Heart left ventricle (tissue), 16 donors: ENCODE results near the gene NETO2. TPM values are rescaled to one million over a fixed set of nuclear protein-coding genes. Genes with fewer than 3 reads are reported as not detected.

ENCODE experiments used
- ATAC-seq, 4 donors: fragments of 200-7000 bp; cut with Tn5 transposase; one replicate each; pipeline ENCODE4 v1.9.1; 2020 to 2022; ENCODE audit warnings: moderate library complexity in 4 of 4, mild to moderate bottlenecking in 3 of 4, moderate number of reproducible peaks in 1 of 4
- DNase-seq, 5 donors: peaks; one replicate each; pipeline ENCODE4 v3.0.0-alpha.2; 2020
- H3K27ac ChIP-seq, 12 donors: fragments of 200-600 bp; sonication (generic) in 4 of 12; one replicate each; pipeline versions ENCODE4 v1.5.0 to v1.8.0; 2016 to 2022; ENCODE audit warnings: mild to moderate bottlenecking in 2 of 12
- H3K27me3 ChIP-seq, 9 donors: fragments of 200-600 bp; sonication (generic) in 2 of 9; one replicate each; pipeline versions ENCODE4 v1.5.1 to v1.8.0; 2016 to 2022; ENCODE audit warnings: mild to moderate bottlenecking in 3 of 9
- H3K36me3 ChIP-seq, 9 donors: fragments of 200-600 bp; sonication (generic) in 2 of 9; one replicate each; pipeline versions ENCODE4 v1.5.0 to v1.8.0; 2018 to 2022; ENCODE audit warnings: mild to moderate bottlenecking in 2 of 9
- H3K4me1 ChIP-seq, 12 donors: fragments of 200-600 bp; sonication (generic) in 4 of 12; one replicate each; pipeline versions ENCODE4 v1.5.0 to v1.8.0; 2016 to 2022; ENCODE audit warnings: mild to moderate bottlenecking in 3 of 12
- H3K4me3 ChIP-seq, 12 donors: fragments of 200-600 bp; sonication (generic) in 4 of 12; one replicate each; pipeline versions ENCODE4 v1.5.0 to v1.8.0; 2017 to 2022; ENCODE audit warnings: mild to moderate bottlenecking in 9 of 12, moderate library complexity in 4 of 12
- H3K9me3 ChIP-seq, 12 donors: fragments of 200-600 bp; sonication (generic) in 4 of 12; one replicate each; pipeline versions ENCODE4 v1.5.0 to v1.8.0; 2016 to 2022; ENCODE audit warnings: mild to moderate bottlenecking in 1 of 12
- POLR2A ChIP-seq, 2 donors: fragments of 450-650 bp; IDR thresholded peaks; one replicate each; pipeline ENCODE4 v1.6.1; 2017; ENCODE audit warnings: antibody characterized with exemption in 2 of 2, mild to moderate bottlenecking in 2 of 2, moderate library complexity in 2 of 2
- WGBS, 4 donors: extraction: QIAGEN DNeasy Blood & Tissue Kit in 2 of 4; methylation state at CpG; one replicate each; pipeline versions ENCODE4 v1.1.5 to v1.1.7; 2013 to 2018; 5-methylcytosine and 5-hydroxymethylcytosine counted together
- intact Hi-C, 10 donors: fragments of 100-400 bp; cut with DNase I; formaldehyde crosslinking; loops; one replicate each; pipeline versions ENCODE4 v1.11.1 to v1.14.2; 2022
- polyA plus RNA-seq, 2 donors: library from polyadenylated mRNA; stranded (reverse); fragments of 200-250 nt; gene quantifications; one replicate each; pipeline ENCODE4 v1.2.3, GENCODE V29; 2013
- total RNA-seq, 9 donors: library from RNA; depleted of rRNA in 2 of 9; stranded (reverse); fragments of >200 nt in 2 of 9; fragmentation: NEBNext Ultra II Directional in 3 of 9; extraction: Animal tissue kit (Norgen Biotek cat#: 25700) in 3 of 9; gene quantifications; one replicate each; pipeline versions ENCODE4 v1.1.0 to v1.2.4, GENCODE V29; 2016 to 2023
- TF ChIP-seq, protein P1 (sequence below), 12 donors: fragments of 200-600 bp; sonication (generic) in 4 of 12; IDR thresholded peaks; one replicate each; pipeline versions ENCODE4 v1.5.0 to v1.8.0; 2018 to 2022; ENCODE audit warnings: antibody characterized with exemption in 12 of 12, mild to moderate bottlenecking in 5 of 12
- donor health status: ischemic (EF 13 %, LVEDD 7.1; RV severe dilation, severe dysfunction).
- donor health status: healthy with polysubstance abuse.
- donor health status: DM: no; HTN: yes; CAD: no.
- donor health status: DM: no; HTN: no; CAD: no.
- donor health status: ischemic (EF 25% LVEDD 6.9; RV normal size, moderate dysfunction).
- donor health status: ischemic (EF 25% LVEDD 5.7; RV mildly dilated, moderate dysfunction).
- donor health status: healthy.
- donor health status: DM: yes; HTN: yes; CAD: no.
- donor health status: ischemic (EF 35%, LVEDD 5.7; RV mildly dilated, moderate dysfunction).
- donor health status: nonischemic (EF 11% LVEDD 7.7; RV severe dilation, severe dysfunction).
- donor health status: DM: yes; HTN: yes; CAD: no.
- donor health status: PGD.
- donor health status: ischemic (EF 29% LVEDD 5.4; RV normal size, mild dysfunction).
- donor health status: nonischemic (EF 23%, LVEDD 6.1; RV moderate dilation, normal function).

The NETO2 gene
- total and polyA plus RNA-seq, 11 donors: 1.0 to 7.8 (median 2.3) TPM

GRCh38 chr16:47051031-47051430 lies 92.7 kb downstream of the NETO2 start:
- Histone ChIP-seq H3K36me3 (no peaks in the 10 kb centered on the region), H3K27ac (no peak overlapping the region), H3K4me1 (peaks cover 0 to 3% (median 0%) of the 10 kb centered on the region in 12 donors), H3K9me3 (no peaks in the 10 kb centered on the region), H3K27me3 (no peaks in the 10 kb centered on the region), H3K4me3 (no peak overlapping the region)
- TF ChIP-seq, protein P1, sequence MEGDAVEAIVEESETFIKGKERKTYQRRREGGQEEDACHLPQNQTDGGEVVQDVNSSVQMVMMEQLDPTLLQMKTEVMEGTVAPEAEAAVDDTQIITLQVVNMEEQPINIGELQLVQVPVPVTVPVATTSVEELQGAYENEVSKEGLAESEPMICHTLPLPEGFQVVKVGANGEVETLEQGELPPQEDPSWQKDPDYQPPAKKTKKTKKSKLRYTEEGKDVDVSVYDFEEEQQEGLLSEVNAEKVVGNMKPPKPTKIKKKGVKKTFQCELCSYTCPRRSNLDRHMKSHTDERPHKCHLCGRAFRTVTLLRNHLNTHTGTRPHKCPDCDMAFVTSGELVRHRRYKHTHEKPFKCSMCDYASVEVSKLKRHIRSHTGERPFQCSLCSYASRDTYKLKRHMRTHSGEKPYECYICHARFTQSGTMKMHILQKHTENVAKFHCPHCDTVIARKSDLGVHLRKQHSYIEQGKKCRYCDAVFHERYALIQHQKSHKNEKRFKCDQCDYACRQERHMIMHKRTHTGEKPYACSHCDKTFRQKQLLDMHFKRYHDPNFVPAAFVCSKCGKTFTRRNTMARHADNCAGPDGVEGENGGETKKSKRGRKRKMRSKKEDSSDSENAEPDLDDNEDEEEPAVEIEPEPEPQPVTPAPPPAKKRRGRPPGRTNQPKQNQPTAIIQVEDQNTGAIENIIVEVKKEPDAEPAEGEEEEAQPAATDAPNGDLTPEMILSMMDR (IDR thresholded peaks at IDR 0.05): no peak
- no peak for TF ChIP-seq POLR2A (IDR thresholded peaks at IDR 0.05)
- intact Hi-C loops: no loop called here
- 91 to 96% (median 94%) methylated on average over 9 to 10 of the region's 10 CpGs for WGBS, 4 donors
- ATAC-seq (no peak), DNase-seq (no peak)

DNA sequence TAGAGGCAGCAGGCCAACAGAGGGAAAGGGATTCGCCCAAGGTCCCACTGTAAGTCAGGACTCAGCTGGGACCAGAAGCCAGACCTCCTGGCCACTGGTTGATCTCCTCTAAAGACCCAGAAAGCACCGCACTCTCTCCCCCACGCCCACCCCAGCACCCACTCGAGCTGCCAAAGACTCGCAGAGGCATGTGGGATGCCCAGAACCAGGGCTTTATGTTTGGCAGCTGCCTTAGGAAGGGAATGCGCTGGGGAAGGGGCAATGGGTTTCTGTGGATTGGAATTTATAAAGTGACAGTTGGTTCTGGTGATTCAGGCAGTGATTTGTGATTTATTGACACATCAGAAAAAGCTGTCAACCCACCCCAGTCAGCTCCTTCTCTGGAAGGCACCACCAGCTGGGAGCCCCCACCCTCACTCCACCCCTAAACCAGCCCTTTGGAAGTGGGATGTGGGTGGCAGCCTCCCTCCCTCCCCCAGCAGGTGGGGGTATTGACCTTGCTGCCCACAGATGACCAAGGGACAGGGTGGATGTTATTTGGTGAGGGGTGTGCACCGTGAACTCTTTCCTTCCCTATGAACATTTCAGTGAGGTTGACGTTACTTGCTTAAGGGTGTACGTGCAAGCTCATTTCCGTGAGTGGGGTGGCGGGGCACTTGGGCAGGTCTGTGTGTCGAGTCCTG lies 93.7 kb downstream of the NETO2 start:
- no peaks in the 10 kb centered on the region for H3K36me3 ChIP-seq
- TF ChIP-seq, protein P1 (IDR thresholded peaks at IDR 0.05): no peak
- TF ChIP-seq POLR2A (IDR thresholded peaks at IDR 0.05): no peak

DNA sequence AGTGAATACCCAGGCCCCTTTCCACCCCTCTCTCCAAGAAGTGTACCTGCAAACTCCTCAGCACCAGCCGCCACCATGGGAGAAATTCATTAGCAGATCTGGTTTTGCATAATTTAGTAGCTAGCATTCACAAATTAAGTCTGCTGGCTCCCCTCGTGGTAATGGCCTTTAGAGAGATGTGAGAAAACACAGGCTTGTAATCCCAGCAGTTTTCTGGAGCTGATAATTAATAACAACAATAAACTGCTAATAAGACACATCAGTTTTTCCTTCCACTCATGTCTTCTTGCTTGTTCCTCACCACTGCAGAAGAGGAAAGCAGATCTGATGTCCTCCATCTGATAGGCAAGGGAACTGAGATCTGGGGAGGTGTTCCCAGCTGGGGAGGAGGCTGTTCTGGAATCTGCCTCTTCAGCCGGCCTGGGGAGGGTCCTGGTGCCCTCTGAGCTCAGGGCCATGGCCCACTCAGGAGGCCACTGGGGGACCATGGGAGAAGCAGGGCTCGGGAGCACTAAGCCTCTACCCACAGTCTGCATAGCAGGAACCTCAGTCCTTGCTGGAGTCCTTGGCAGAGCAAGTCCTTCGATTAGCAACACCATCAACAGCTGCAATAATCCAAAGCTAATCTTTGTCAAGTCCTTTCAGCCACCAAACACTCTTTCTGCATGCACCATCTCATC lies 96.1 kb downstream of the NETO2 start:
- Histone ChIP-seq H3K4me1 (peaks cover 0 to 5% (median 0%) of the 10 kb centered on the region in 12 donors), H3K9me3 (no peaks in the 10 kb centered on the region), H3K27ac (no peak overlapping the region), H3K36me3 (no peaks in the 10 kb centered on the region), H3K27me3 (no peaks in the 10 kb centered on the region), H3K4me3 (no peak overlapping the region)
- DNase-seq (no peak), ATAC-seq (no peak)
- intact Hi-C loops: loop anchor here in 1 of 10 donors (10.0 kb wide), 1 partner anchor 1007 kb away; no protein-coding TSS in a partner anchor
- no peak for TF ChIP-seq POLR2A (IDR thresholded peaks at IDR 0.05)
- TF ChIP-seq, protein P1 (IDR thresholded peaks at IDR 0.05): no peak
- 78 to 89% (median 86%) methylated on average over 5 of the region's 5 CpGs for WGBS, 4 donors

More for the DNA sequence above, 93.7 kb downstream of the NETO2 start:
- Histone ChIP-seq H3K27me3 (no peaks in the 10 kb centered on the region), H3K4me1 (peaks cover 0 to 5% (median 0%) of the 10 kb centered on the region in 12 donors), H3K4me3 (no peak overlapping the region), H3K9me3 (no peaks in the 10 kb centered on the region), H3K27ac (no peak overlapping the region)
- DNase-seq (no peak), ATAC-seq (no peak)
- intact Hi-C loops: loop anchor here in 1 of 10 donors (10.0 kb wide), 1 partner anchor 1005 kb away; no protein-coding TSS in a partner anchor
- WGBS, 4 donors: 84 to 89% (median 87%) methylated on average over 12 of the region's 12 CpGs
